Measurements from ENCODE around the gene NDOR1. TPM values are rescaled to one million over a fixed set of nuclear protein-coding genes. Genes with fewer than 3 reads are reported as not detected.

Gene NDOR1
- total RNA-seq, 1 donor from 2014 or later, result 42.4 TPM

DNA sequence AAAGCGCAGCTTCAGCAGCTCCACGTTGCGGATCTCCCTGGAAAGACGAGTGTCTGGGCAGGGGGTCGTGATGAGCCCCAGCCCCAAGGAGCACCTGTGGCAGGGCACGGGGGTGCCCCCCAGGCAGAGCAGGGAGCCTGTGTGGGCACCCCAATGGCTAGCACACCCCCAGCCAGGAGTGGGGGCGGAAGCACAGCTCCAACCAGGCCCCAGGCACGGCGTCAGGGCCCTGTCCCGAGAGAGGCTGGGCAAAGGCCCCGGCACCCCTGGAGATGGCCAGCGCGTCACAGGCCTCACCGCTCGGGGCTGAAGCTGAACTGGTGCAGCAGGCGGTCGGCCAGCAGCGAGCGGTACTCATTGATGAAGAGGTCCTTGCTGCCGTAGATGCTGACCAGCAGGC lies 25.0 kb upstream of the NDOR1 start:
- H3K4me3 Mint-ChIP-seq, result no peak overlapping the region
- H3K27me3 Mint-ChIP-seq (ENCODE audit: insufficient read depth), result no peaks in the 10 kb centered on the region
- intact Hi-C loops (cut with micrococcal nuclease), result no loop called here
- peaks cover 14% of the 10 kb centered on the region for H3K36me3 Mint-ChIP-seq (ENCODE audit: low read depth)
- H3K4me1 Mint-ChIP-seq (ENCODE audit: low read depth), result no peaks in the 10 kb centered on the region
- no peak overlapping the region for H3K27ac Mint-ChIP-seq
- H3K9me3 Mint-ChIP-seq, result no peaks in the 10 kb centered on the region
- no peak for DNase-seq (ENCODE audit: low spot score)

- Mint-ChIP-seq H3K27me3 (ENCODE audit: insufficient read depth) (no peaks in the 10 kb centered on the region), H3K9me3 (no peaks in the 10 kb centered on the region), H3K27ac (no peak overlapping the region), H3K36me3 (ENCODE audit: low read depth) (peaks cover 11% of the 10 kb centered on the region), H3K4me3 (no peak overlapping the region), H3K4me1 (ENCODE audit: low read depth) (peaks cover 5% of the 10 kb centered on the region)
- intact Hi-C loops (cut with micrococcal nuclease), result no loop called here
- DNase-seq (ENCODE audit: low spot score), result no peak
These were observed 23.8 kb upstream of the NDOR1 start for GRCh38 chr9:137181680-137182079.

- Mint-ChIP-seq H3K36me3 (ENCODE audit: low read depth) (peaks cover 11% of the 10 kb centered on the region), H3K27ac (no peak overlapping the region)
- intact Hi-C loops (cut with micrococcal nuclease), result no loop called here
These were observed 22.7 kb upstream of the NDOR1 start for GRCh38 chr9:137182836-137183235.

GRCh38 chr9:137183980-137184595 lies 21.4 kb upstream of the NDOR1 start:
- peaks cover 18% of the 10 kb centered on the region for H3K4me1 Mint-ChIP-seq (ENCODE audit: low read depth)
- peaks cover 4% of the 10 kb centered on the region for H3K27me3 Mint-ChIP-seq (ENCODE audit: insufficient read depth)
- intact Hi-C loops (cut with micrococcal nuclease), result no loop called here
- peaks cover 13% of the 10 kb centered on the region for H3K36me3 Mint-ChIP-seq (ENCODE audit: low read depth)
- DNase-seq (ENCODE audit: low spot score), result no peak
- H3K27ac Mint-ChIP-seq, result no peak overlapping the region
- H3K4me3 Mint-ChIP-seq, result no peak overlapping the region
- no peaks in the 10 kb centered on the region for H3K9me3 Mint-ChIP-seq

More at GRCh38 chr9:137182836-137183235, 22.7 kb upstream of the NDOR1 start:
- H3K4me1 Mint-ChIP-seq (ENCODE audit: low read depth), result peaks cover 16% of the 10 kb centered on the region
- no peaks in the 10 kb centered on the region for H3K9me3 Mint-ChIP-seq
- DNase-seq (ENCODE audit: low spot score), result no peak
- H3K4me3 Mint-ChIP-seq, result no peak overlapping the region
- peaks cover 4% of the 10 kb centered on the region for H3K27me3 Mint-ChIP-seq (ENCODE audit: insufficient read depth)

GRCh38 chr9:137184881-137185660 lies 20.4 kb upstream of the NDOR1 start:
- DNase-seq (ENCODE audit: low spot score), result no peak
- Mint-ChIP-seq H3K27ac (no peak overlapping the region), H3K36me3 (ENCODE audit: low read depth) (peaks cover 14% of the 10 kb centered on the region)

GRCh38 chr9:137185921-137186320 lies 19.6 kb upstream of the NDOR1 start:
- Mint-ChIP-seq H3K27me3 (ENCODE audit: insufficient read depth) (peaks cover 4% of the 10 kb centered on the region), H3K36me3 (ENCODE audit: low read depth) (peaks cover 16% of the 10 kb centered on the region), H3K4me3 (no peak overlapping the region), H3K4me1 (ENCODE audit: low read depth) (peaks cover 24% of the 10 kb centered on the region), H3K9me3 (no peaks in the 10 kb centered on the region), H3K27ac (no peak overlapping the region)
- no peak for DNase-seq (ENCODE audit: low spot score)
- intact Hi-C loops (cut with micrococcal nuclease), result no loop called here

More at GRCh38 chr9:137184881-137185660, 20.4 kb upstream of the NDOR1 start:
- Mint-ChIP-seq H3K27me3 (ENCODE audit: insufficient read depth) (peaks cover 4% of the 10 kb centered on the region), H3K4me3 (no peak overlapping the region), H3K9me3 (no peaks in the 10 kb centered on the region), H3K4me1 (ENCODE audit: low read depth) (peaks cover 24% of the 10 kb centered on the region)
- intact Hi-C loops (cut with micrococcal nuclease), result no loop called here

DNA sequence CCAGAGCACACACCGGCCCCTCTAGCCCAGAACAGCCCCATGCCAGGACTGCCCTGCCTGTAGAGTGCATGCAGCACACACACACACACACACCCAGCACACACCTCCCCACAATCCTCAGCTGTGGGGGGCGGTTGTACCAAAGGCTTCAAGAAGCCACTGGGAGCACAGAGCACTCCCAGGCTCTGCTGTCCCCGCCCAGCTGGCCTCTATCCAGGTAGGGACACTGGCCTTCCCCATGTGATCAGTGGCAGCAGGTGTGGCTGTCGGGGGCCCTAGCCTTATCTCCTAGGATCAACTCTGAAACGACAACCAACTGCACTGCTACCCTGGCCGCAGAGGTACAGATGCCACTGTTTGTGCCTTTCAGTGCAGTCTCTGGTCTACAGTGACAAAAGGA lies 19.1 kb upstream of the NDOR1 start:
- H3K27ac Mint-ChIP-seq, result no peak overlapping the region
- H3K9me3 Mint-ChIP-seq, result no peaks in the 10 kb centered on the region
- H3K4me3 Mint-ChIP-seq, result peak overlapping the region; percentile 92
- DNase-seq (ENCODE audit: low spot score), result no peak
- peaks cover 24% of the 10 kb centered on the region for H3K4me1 Mint-ChIP-seq (ENCODE audit: low read depth)
- intact Hi-C loops (cut with micrococcal nuclease), result no loop called here
- H3K36me3 Mint-ChIP-seq (ENCODE audit: low read depth), result peaks cover 16% of the 10 kb centered on the region
- H3K27me3 Mint-ChIP-seq (ENCODE audit: insufficient read depth), result peaks cover 4% of the 10 kb centered on the region

- intact Hi-C loops (cut with micrococcal nuclease), result no loop called here
- Mint-ChIP-seq H3K4me1 (ENCODE audit: low read depth) (peaks cover 24% of the 10 kb centered on the region), H3K27ac (peak overlapping the region; percentile 86), H3K36me3 (ENCODE audit: low read depth) (peaks cover 13% of the 10 kb centered on the region), H3K27me3 (ENCODE audit: insufficient read depth) (peaks cover 4% of the 10 kb centered on the region), H3K9me3 (no peaks in the 10 kb centered on the region), H3K4me3 (peak overlapping the region; percentile 92)
- no peak for DNase-seq (ENCODE audit: low spot score)
These were observed 18.1 kb upstream of the NDOR1 start for GRCh38 chr9:137187386-137187785.

- Mint-ChIP-seq H3K4me1 (ENCODE audit: low read depth) (peaks cover 24% of the 10 kb centered on the region), H3K27ac (peak overlapping the region; percentile 86), H3K4me3 (peak overlapping the region; percentile 92), H3K36me3 (ENCODE audit: low read depth) (peaks cover 13% of the 10 kb centered on the region), H3K27me3 (ENCODE audit: insufficient read depth) (peaks cover 4% of the 10 kb centered on the region), H3K9me3 (no peaks in the 10 kb centered on the region)
- no peak for DNase-seq (ENCODE audit: low spot score)
- intact Hi-C loops (cut with micrococcal nuclease), result loop anchor here (1.0 to 2.0 kb wide), 9 partner anchors 12 to 397 kb away; partner anchors contain the start of genes NDOR1, NELFB, TMEM141 and TMEM203
These were observed 17.4 kb upstream of the NDOR1 start for GRCh38 chr9:137188086-137188489.

GRCh38 chr9:137188490-137189296 lies 16.8 kb upstream of the NDOR1 start, which contains the start of the genes ANAPC2 and SSNA1:
Gene ANAPC2 (minus strand): TSS chr9:137188560. CDS start chr9:137188532, 28 bp downstream.
Gene SSNA1 (plus strand): TSS chr9:137188676. CDS start chr9:137188727, 51 bp downstream.
- H3K27me3 Mint-ChIP-seq (ENCODE audit: insufficient read depth), result peaks cover 4% of the 10 kb centered on the region
- H3K9me3 Mint-ChIP-seq, result no peaks in the 10 kb centered on the region
- intact Hi-C loops (cut with micrococcal nuclease), result loop anchor here (1.0 to 2.0 kb wide), 11 partner anchors 12 to 397 kb away; partner anchors contain the start of genes DPP7, NDOR1, NELFB and RNF224
- DNase-seq (ENCODE audit: low spot score), result peak; percentile 94
- H3K36me3 Mint-ChIP-seq (ENCODE audit: low read depth), result peaks cover 11% of the 10 kb centered on the region
- peak within 1 kb of the TSS; percentile 87 for H3K27ac Mint-ChIP-seq
- H3K4me1 Mint-ChIP-seq (ENCODE audit: low read depth), result peaks cover 24% of the 10 kb centered on the region
- H3K4me3 Mint-ChIP-seq, result peak within 1 kb of the TSS; percentile 97

GRCh38 chr9:137189297-137190295 lies 15.9 kb upstream of the NDOR1 start:
- intact Hi-C loops (cut with micrococcal nuclease), result loop anchor here (1.0 to 2.0 kb wide), 3 partner anchors 33 to 75 kb away; partner anchors contain the start of genes DPP7 and RNF224
- H3K27me3 Mint-ChIP-seq (ENCODE audit: insufficient read depth), result peaks cover 4% of the 10 kb centered on the region
- DNase-seq (ENCODE audit: low spot score), result no peak
- H3K4me3 Mint-ChIP-seq, result peak overlapping the region; percentile 97
- H3K27ac Mint-ChIP-seq, result peak overlapping the region; percentile 87
- peaks cover 5% of the 10 kb centered on the region for H3K36me3 Mint-ChIP-seq (ENCODE audit: low read depth)
- H3K9me3 Mint-ChIP-seq, result no peaks in the 10 kb centered on the region
- H3K4me1 Mint-ChIP-seq (ENCODE audit: low read depth), result peaks cover 24% of the 10 kb centered on the region

All from activated T-helper 1 cell treated with anti-CD3 and anti-CD28 coated beads, Interleukin-12 subunit alpha, Interleukin-12 subunit beta, Interleukin-2, Interleukin-4 antibody, amounts not matched to agents 30 ng/mL and 10 ng/mL and 1 ng/mL, durations not matched to agents 14 hours and 24 hours and 36 hours (primary cell).